GM11168 (cell line): ENCODE data around the gene PCDHGA6.
"Not testable (repeated sequence)": the region's sequence is repeated elsewhere in the genome, so short reads cannot be mapped to it uniquely, and the experiment has no call there.

Experiments used
- in situ Hi-C: fragments of 300-500 bp; cut with MboI; formaldehyde crosslinking; loops from one replicate; pipeline ENCODE4 v1.12.0; 2022; ENCODE audit warnings: low sequenced_read_pairs; ENCODE audit not compliant: unreplicated experiment

The PCDHGA6 gene

GRCh38 chr5:141359790-141360426, 13.8 kb upstream of the PCDHGA6 start, which contains the start of gene PCDHGB2:
PCDHGB2 (plus strand) TSS chr5:141359994; CDS start chr5:141360136, 142 bp downstream.
- in situ Hi-C loops, result no loop called here

- in situ Hi-C loops, result no loop called here
These were observed 13.0 kb upstream of the PCDHGA6 start for GRCh38 chr5:141360685-141361084.

DNA sequence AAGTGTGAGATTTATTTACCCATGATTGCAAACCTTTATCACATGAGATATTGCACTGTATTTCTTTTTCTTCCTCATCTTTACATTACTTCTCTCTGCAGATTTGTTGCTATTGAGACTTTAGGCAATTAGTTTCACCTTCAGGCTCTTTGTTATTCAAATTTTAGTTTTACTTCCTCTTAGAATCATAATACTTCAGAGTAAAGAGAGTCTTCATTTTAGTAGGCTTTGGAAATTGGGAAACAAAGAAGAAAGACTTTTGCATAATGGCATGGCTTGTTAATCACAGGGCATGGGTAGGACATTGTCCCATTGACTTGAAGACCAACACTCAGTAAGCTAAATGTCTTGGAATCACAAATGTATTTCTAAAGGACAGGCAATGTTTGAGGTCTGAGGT, 11.0 kb upstream of the PCDHGA6 start:
- in situ Hi-C loops, result no loop called here

DNA sequence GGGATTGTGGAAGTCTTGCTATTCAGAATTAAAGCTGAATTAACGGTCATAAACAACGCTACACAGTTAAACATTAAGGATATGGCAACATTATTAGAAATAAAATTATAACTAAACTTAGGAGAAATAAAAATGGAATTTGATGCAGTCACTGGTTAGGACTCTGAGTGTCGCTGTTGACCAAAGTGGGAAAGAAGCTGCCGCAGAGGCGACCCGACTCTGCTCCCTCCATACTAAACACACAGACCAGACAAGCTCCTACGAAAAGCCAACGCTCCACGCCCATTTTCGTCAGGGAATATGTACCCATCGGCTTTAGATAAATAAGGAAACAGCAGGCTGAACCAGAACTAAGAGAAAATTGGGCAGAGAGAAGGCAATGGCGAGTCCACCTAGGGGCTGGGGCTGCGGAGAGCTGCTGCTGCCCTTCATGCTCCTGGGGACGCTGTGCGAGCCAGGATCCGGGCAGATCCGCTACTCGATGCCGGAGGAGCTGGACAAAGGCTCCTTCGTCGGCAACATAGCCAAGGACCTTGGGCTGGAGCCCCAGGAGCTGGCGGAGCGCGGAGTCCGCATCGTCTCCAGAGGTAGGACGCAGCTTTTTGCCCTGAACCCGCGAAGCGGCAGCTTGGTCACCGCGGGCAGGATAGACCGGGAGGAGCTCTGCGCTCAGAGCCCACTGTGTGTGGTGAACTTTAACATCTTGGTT, 9.6 kb upstream of the PCDHGA6 start, which contains the start of gene PCDHGA5:
TSS of gene PCDHGA5 (plus strand) at position 211 of the 709 bp plus-strand sequence. CDS start at position 380, 169 bp downstream.
- in situ Hi-C loops, result no loop called here

GRCh38 chr5:141366016-141366896, 7.4 kb upstream of the PCDHGA6 start:
- in situ Hi-C loops, result no loop called here

- in situ Hi-C loops, result no loop called here
These were observed 3.5 kb upstream of the PCDHGA6 start, which contains the start of gene PCDHGB3 for GRCh38 chr5:141369994-141370848. PCDHGB3 (plus strand) TSS chr5:141370242; CDS start chr5:141370395, 153 bp downstream.

- in situ Hi-C loops, result no loop called here
These were observed 1.9 kb upstream of the PCDHGA6 start for GRCh38 chr5:141371572-141372475.

- in situ Hi-C loops, result no loop called here
These were observed 936 bp downstream of the PCDHGA6 start for GRCh38 chr5:141374627-141375026.

DNA sequence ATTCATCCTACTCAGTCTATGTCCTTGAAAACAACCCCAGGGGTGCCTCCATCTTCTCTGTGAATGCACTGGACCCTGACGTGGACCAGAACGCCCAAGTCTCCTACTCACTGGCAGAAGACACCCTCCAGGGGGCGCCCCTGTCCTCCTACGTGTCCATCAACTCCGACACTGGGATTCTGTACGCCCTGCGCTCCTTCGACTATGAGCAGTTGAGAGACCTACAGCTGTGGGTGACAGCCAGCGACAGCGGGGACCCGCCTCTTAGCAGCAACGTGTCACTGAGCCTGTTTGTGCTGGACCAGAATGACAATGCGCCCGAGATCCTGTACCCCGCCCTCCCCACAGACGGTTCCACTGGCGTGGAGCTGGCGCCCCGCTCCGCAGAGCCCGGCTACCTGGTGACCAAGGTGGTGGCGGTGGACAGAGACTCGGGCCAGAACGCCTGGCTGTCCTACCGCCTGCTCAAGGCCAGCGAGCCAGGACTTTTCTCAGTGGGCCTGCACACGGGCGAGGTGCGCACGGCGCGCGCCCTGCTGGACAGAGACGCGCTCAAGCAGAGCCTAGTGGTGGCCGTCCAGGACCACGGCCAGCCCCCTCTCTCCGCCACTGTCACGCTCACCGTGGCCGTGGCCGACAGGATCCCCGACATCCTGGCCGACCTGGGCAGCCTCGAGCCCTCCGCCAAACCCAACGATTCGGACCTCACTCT, 1.9 kb downstream of the PCDHGA6 start:
- in situ Hi-C loops, result not testable (repeated sequence)

DNA sequence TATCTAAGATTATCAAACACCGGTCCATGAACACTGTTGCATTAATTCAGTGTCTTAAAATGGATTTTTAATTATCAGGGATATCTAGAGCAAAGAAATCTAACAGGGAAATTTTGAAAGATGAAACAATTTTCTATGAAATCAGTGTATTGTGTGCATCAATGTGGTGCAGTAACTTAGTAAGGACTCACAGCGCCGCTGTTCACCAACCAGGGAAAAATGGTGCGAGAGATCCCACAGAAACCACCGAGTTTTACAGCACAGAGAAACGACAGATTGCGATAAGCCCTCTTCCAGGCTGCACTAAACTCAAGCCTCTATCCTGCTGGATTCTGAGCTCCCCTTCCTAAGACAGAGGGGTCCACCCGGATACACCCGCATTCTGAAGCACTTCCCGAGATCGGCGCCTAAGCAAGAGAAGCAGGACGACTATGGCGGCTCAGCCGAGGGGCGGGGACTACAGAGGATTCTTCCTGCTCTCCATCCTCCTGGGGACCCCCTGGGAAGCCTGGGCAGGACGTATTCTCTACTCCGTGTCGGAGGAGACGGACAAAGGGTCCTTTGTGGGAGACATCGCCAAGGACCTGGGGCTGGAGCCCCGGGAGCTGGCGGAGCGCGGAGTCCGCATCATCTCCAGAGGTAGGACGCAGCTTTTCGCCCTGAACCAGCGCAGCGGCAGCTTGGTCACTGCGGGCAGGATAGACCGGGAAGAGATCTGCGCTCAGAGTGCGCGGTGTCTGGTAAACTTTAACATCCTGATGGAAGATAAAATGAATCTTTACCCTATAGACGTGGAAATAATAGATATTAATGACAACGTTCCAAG, 9.0 kb downstream of the PCDHGA6 start, which contains the start of gene PCDHGA7:
TSS of gene PCDHGA7 (plus strand) at position 274 of the 826 bp plus-strand sequence. CDS start at position 432, 158 bp downstream.
- in situ Hi-C loops, result no loop called here

DNA sequence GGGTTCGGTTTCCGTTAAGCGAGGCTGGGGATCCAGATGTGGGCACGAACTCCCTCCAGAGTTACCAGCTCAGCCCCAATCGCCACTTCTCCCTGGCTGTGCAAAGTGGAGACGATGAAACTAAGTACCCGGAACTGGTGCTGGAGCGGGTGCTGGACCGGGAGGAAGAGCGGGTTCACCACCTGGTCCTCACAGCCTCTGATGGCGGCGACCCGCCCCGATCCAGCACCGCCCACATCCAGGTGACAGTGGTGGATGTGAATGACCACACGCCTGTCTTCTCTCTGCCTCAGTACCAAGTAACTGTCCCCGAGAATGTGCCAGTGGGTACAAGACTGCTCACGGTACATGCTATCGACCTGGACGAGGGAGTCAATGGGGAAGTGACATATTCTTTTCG, 9.7 kb downstream of the PCDHGA6 start:
- in situ Hi-C loops, result no loop called here

DNA sequence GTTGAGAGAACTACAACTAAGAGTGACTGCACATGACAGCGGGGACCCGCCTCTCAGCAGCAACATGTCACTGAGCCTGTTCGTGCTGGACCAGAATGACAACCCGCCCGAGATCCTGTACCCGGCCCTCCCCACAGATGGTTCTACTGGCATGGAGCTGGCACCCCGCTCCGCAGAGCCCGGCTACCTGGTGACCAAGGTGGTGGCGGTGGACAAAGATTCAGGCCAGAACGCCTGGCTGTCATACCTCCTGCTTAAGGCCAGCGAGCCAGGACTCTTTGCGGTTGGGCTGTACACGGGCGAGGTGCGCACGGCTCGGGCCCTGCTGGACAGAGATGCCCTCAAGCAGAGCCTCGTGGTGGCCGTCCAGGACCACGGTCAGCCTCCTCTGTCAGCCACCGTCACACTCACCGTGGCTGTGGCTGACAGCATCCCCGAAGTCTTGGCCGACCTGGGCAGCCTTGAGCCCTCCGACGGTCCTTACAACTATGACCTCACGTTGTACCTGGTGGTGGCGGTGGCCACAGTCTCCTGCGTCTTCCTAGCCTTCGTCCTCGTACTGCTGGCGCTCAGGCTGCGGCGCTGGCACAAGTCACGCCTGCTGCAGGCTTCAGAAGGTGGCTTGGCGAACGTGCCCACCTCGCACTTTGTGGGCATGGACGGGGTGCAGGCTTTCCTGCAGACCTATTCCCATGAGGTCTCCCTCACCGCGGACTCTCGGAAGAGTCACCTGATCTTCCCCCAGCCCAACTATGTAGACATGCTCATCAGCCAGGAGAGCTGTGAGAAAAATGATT, 11.0 kb downstream of the PCDHGA6 start:
- in situ Hi-C loops, result no loop called here

- in situ Hi-C loops, result not testable (repeated sequence)
These were observed 14.0 kb downstream of the PCDHGA6 start, which contains the start of gene PCDHGB4 for GRCh38 chr5:141387557-141388311. PCDHGB4 (plus strand) TSS chr5:141387698; CDS start chr5:141387885, 187 bp downstream.

DNA sequence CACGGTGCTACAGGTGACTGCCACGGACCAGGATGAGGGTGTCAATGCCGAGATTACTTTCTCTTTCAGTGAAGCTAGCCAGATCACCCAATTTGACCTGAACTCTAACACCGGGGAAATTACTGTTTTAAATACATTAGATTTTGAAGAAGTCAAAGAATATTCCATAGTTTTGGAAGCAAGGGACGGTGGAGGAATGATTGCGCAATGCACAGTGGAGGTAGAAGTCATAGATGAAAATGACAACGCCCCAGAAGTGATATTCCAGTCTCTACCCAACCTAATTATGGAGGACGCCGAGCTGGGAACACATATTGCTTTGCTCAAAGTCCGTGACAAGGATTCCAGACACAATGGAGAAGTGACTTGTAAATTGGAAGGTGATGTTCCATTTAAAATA, 15.0 kb downstream of the PCDHGA6 start:
- in situ Hi-C loops, result no loop called here
